GM11168 (cell line): ENCODE measurements around the gene NPVF.

Experiments used
- in situ Hi-C: fragments of 300-500 bp; cut with MboI; formaldehyde crosslinking; loops from one replicate; pipeline ENCODE4 v1.12.0; 2022; ENCODE audit warnings: low sequenced_read_pairs; ENCODE audit not compliant: unreplicated experiment

Gene NPVF

GRCh38 chr7:25179771-25180591 lies 48.3 kb downstream of the NPVF start:
- in situ Hi-C loops, result no loop called here

GRCh38 chr7:25179325-25179724 lies 49.0 kb downstream of the NPVF start:
- in situ Hi-C loops, result no loop called here
